Calu3 (cell line): ENCODE results near the gene IL31. TPM values are rescaled to one million over a fixed set of nuclear protein-coding genes. Genes with fewer than 3 reads are reported as not detected.

ENCODE experiments used
- BruUV-seq: library from RNA; stranded (reverse); fragments of 400-500 nt; replicated peaks from 2 replicates; lab custom pipeline; 2021; lab: Mats Ljungman, UMichigan
- CTCF ChIA-PET: fragments of 300-600 bp; sonication (Branson Sonifier 250); formaldehyde crosslinking; loops from one replicate; lab custom pipeline; 2022; ENCODE audit warnings: antibody characterized with exemption; lab: Charles Lee
- DNase-seq: peaks from one replicate; pipeline ENCODE4 v3.0.0; 2022
- H3K27ac Mint-ChIP-seq: one replicate; pipeline ENCODE4 v1.8.0; 2022; ENCODE audit warnings: mixed read lengths; ENCODE audit not compliant: unreplicated experiment
- H3K27me3 Mint-ChIP-seq: one replicate; pipeline ENCODE4 v1.8.0; 2022; ENCODE audit warnings: mixed read lengths; ENCODE audit not compliant: unreplicated experiment
- H3K36me3 Mint-ChIP-seq: one replicate; pipeline ENCODE4 v1.8.0; 2022; ENCODE audit warnings: mild to moderate bottlenecking, moderate library complexity, mixed read lengths; ENCODE audit not compliant: insufficient read depth, unreplicated experiment
- H3K4me1 Mint-ChIP-seq: one replicate; pipeline ENCODE4 v1.8.0; 2022; ENCODE audit warnings: mild to moderate bottlenecking, low read depth, mixed read lengths; ENCODE audit not compliant: unreplicated experiment
- H3K4me3 Mint-ChIP-seq: one replicate; pipeline ENCODE4 v1.8.0; 2022; ENCODE audit warnings: mild to moderate bottlenecking, low read depth, moderate library complexity, mixed read lengths; ENCODE audit not compliant: unreplicated experiment
- H3K9me3 Mint-ChIP-seq: one replicate; pipeline ENCODE4 v1.8.0; 2022; ENCODE audit warnings: low read depth, mixed read lengths; ENCODE audit not compliant: unreplicated experiment
- CTCF ChIP-seq: fragments of 200-600 bp; IDR thresholded peaks from one replicate; pipeline ENCODE4 v1.8.0; 2022; ENCODE audit warnings: antibody characterized with exemption; ENCODE audit not compliant: unreplicated experiment
- intact Hi-C: fragments of 100-400 bp; cut with micrococcal nuclease; formaldehyde crosslinking; loops from one replicate; pipeline ENCODE4 v1.10.0; 2022; ENCODE audit not compliant: unreplicated experiment
- total RNA-seq: library from RNA; stranded (reverse); gene quantifications from 2 replicates; pipeline ENCODE4 v1.2.3, GENCODE V29; 2022

Gene IL31
- total RNA-seq, 1 experiment from 2014 or later = not detected

GRCh38 chr12:122207391-122207790, 33.4 kb upstream of the IL31 start:
- no peaks in the 10 kb centered on the region for H3K9me3 Mint-ChIP-seq
- intact Hi-C loops = no loop called here
- BruUV-seq = no TSS peak

GRCh38 chr12:122206976-122207375, 33.0 kb upstream of the IL31 start:
- H3K4me3 Mint-ChIP-seq = no peak overlapping the region
- H3K27ac Mint-ChIP-seq = no peak overlapping the region
- H3K27me3 Mint-ChIP-seq = peaks cover 30% of the 10 kb centered on the region
- no peaks in the 10 kb centered on the region for H3K9me3 Mint-ChIP-seq
- CTCF ChIA-PET = no interaction called here
- intact Hi-C loops = no loop called here
- no peak for TF ChIP-seq CTCF
- H3K4me1 Mint-ChIP-seq = no peaks in the 10 kb centered on the region
- no TSS peak for BruUV-seq
- no peak for DNase-seq
- peaks cover 70% of the 10 kb centered on the region for H3K36me3 Mint-ChIP-seq

More at GRCh38 chr12:122207391-122207790, 33.4 kb upstream of the IL31 start:
- no peak for DNase-seq
- no peak for TF ChIP-seq CTCF
- Mint-ChIP-seq H3K36me3 (peaks cover 74% of the 10 kb centered on the region), H3K4me3 (no peak overlapping the region), H3K27ac (no peak overlapping the region), H3K27me3 (peaks cover 30% of the 10 kb centered on the region), H3K4me1 (no peaks in the 10 kb centered on the region)
- CTCF ChIA-PET = no interaction called here

GRCh38 chr12:122206111-122206881, 32.3 kb upstream of the IL31 start:
- peaks cover 64% of the 10 kb centered on the region for H3K36me3 Mint-ChIP-seq

More at GRCh38 chr12:122206111-122206881, 32.3 kb upstream of the IL31 start:
- BruUV-seq = no TSS peak
- no peak for TF ChIP-seq CTCF
- CTCF ChIA-PET = interaction anchor here (0.6 kb wide), 1 partner anchor 207 kb away, joined by 3 read pairs; no protein-coding TSS in a partner anchor
- Mint-ChIP-seq H3K27ac (peak overlapping the region; percentile 19), H3K9me3 (no peaks in the 10 kb centered on the region), H3K27me3 (peaks cover 37% of the 10 kb centered on the region), H3K4me3 (no peak overlapping the region), H3K4me1 (no peaks in the 10 kb centered on the region)
- no peak for DNase-seq
- intact Hi-C loops = no loop called here
